ENCODE measurements around the gene CREBZF. TPM values are rescaled to one million over a fixed set of nuclear protein-coding genes. Genes with fewer than 3 reads are reported as not detected.
"Not testable (repeated sequence)": the region's sequence is repeated elsewhere in the genome, so short reads cannot be mapped to it uniquely, and the experiment has no call there.

CREBZF gene
- total RNA-seq, 1 experiment from 2014 or later, result 31.0 TPM

- no TSS peak for BruUV-seq (replicated peaks)
- Mint-ChIP-seq H3K4me3 (ENCODE audit: low read depth, unreplicated experiment) (no peak overlapping the region), H3K27ac (ENCODE audit: unreplicated experiment) (no peak overlapping the region), H3K27me3 (ENCODE audit: unreplicated experiment) (peaks cover 8% of the 10 kb centered on the region), H3K36me3 (ENCODE audit: insufficient read depth, unreplicated experiment) (no peaks in the 10 kb centered on the region), H3K4me1 (ENCODE audit: low read depth, unreplicated experiment) (no peaks in the 10 kb centered on the region), H3K9me3 (ENCODE audit: low read depth, unreplicated experiment) (no peaks in the 10 kb centered on the region)
- intact Hi-C loops (cut with micrococcal nuclease; ENCODE audit: unreplicated experiment), result no loop called here
- CTCF ChIA-PET, result no interaction called here
- no peak for DNase-seq
- no peak for TF ChIP-seq CTCF (IDR thresholded peaks at IDR 0.05; ENCODE audit: unreplicated experiment)
Observed at GRCh38 chr11:85679576-85679975, 14.6 kb upstream of the CREBZF start.

- Mint-ChIP-seq H3K9me3 (ENCODE audit: low read depth, unreplicated experiment) (no peaks in the 10 kb centered on the region), H3K4me1 (ENCODE audit: low read depth, unreplicated experiment) (no peaks in the 10 kb centered on the region), H3K27me3 (ENCODE audit: unreplicated experiment) (peaks cover 12% of the 10 kb centered on the region), H3K27ac (ENCODE audit: unreplicated experiment) (no peak overlapping the region), H3K4me3 (ENCODE audit: low read depth, unreplicated experiment) (no peak overlapping the region), H3K36me3 (ENCODE audit: insufficient read depth, unreplicated experiment) (no peaks in the 10 kb centered on the region)
- DNase-seq, result no peak
- CTCF ChIA-PET, result no interaction called here
- no TSS peak for BruUV-seq (replicated peaks)
- no peak for TF ChIP-seq CTCF (IDR thresholded peaks at IDR 0.05; ENCODE audit: unreplicated experiment)
- intact Hi-C loops (cut with micrococcal nuclease; ENCODE audit: unreplicated experiment), result no loop called here
Observed at GRCh38 chr11:85673393-85673792, 8.5 kb upstream of the CREBZF start.

GRCh38 chr11:85672105-85672902 is 7.4 kb upstream of the CREBZF start:
- Mint-ChIP-seq H3K9me3 (ENCODE audit: low read depth, unreplicated experiment) (no peaks in the 10 kb centered on the region), H3K36me3 (ENCODE audit: insufficient read depth, unreplicated experiment) (no peaks in the 10 kb centered on the region), H3K27ac (ENCODE audit: unreplicated experiment) (no peak overlapping the region), H3K4me1 (ENCODE audit: low read depth, unreplicated experiment) (no peaks in the 10 kb centered on the region), H3K27me3 (ENCODE audit: unreplicated experiment) (peaks cover 12% of the 10 kb centered on the region), H3K4me3 (ENCODE audit: low read depth, unreplicated experiment) (no peak overlapping the region)
- BruUV-seq (replicated peaks), result no TSS peak
- intact Hi-C loops (cut with micrococcal nuclease; ENCODE audit: unreplicated experiment), result no loop called here
- TF ChIP-seq CTCF (IDR thresholded peaks at IDR 0.05; ENCODE audit: unreplicated experiment), result no peak
- CTCF ChIA-PET, result no interaction called here
- no peak for DNase-seq

GRCh38 chr11:85670949-85671663 is 6.2 kb upstream of the CREBZF start:
- BruUV-seq (replicated peaks); H3K27ac Mint-ChIP-seq (ENCODE audit: unreplicated experiment); H3K4me3 Mint-ChIP-seq (ENCODE audit: low read depth, unreplicated experiment); H3K36me3 Mint-ChIP-seq (ENCODE audit: insufficient read depth, unreplicated experiment); H3K4me1 Mint-ChIP-seq (ENCODE audit: low read depth, unreplicated experiment); intact Hi-C loops (cut with micrococcal nuclease; ENCODE audit: unreplicated experiment); H3K9me3 Mint-ChIP-seq (ENCODE audit: low read depth, unreplicated experiment); CTCF ChIA-PET; DNase-seq: not testable (repeated sequence)
- peaks cover 12% of the 10 kb centered on the region for H3K27me3 Mint-ChIP-seq (ENCODE audit: unreplicated experiment)

- CTCF ChIA-PET, result no interaction called here
- Mint-ChIP-seq H3K27ac (ENCODE audit: unreplicated experiment) (no peak overlapping the region), H3K4me1 (ENCODE audit: low read depth, unreplicated experiment) (no peaks in the 10 kb centered on the region), H3K4me3 (ENCODE audit: low read depth, unreplicated experiment) (no peak overlapping the region), H3K36me3 (ENCODE audit: insufficient read depth, unreplicated experiment) (peaks cover 25% of the 10 kb centered on the region), H3K27me3 (ENCODE audit: unreplicated experiment) (no peaks in the 10 kb centered on the region), H3K9me3 (ENCODE audit: low read depth, unreplicated experiment) (no peaks in the 10 kb centered on the region)
- BruUV-seq (replicated peaks), result no TSS peak
- intact Hi-C loops (cut with micrococcal nuclease; ENCODE audit: unreplicated experiment), result no loop called here
- no peak for DNase-seq
- no peak for TF ChIP-seq CTCF (IDR thresholded peaks at IDR 0.05; ENCODE audit: unreplicated experiment)
Observed at GRCh38 chr11:85668157-85668556, 3.2 kb upstream of the CREBZF start.
